Heart left ventricle (tissue), 13 donors: ENCODE measurements around the gene C1orf35.

ENCODE experiments used
- CTCF ChIP-seq, 12 donors: fragments of 200-600 bp; sonication (generic) in 4 of 12; IDR thresholded peaks; one replicate each; pipeline versions ENCODE4 v1.5.0 to v1.8.0; 2018 to 2022; ENCODE audit warnings: antibody characterized with exemption in 12 of 12, mild to moderate bottlenecking in 5 of 12
- POLR2A ChIP-seq, 2 donors: fragments of 450-650 bp; IDR thresholded peaks; one replicate each; pipeline ENCODE4 v1.6.1; 2017; ENCODE audit warnings: antibody characterized with exemption in 2 of 2, mild to moderate bottlenecking in 2 of 2, moderate library complexity in 2 of 2
- donor health status: ischemic (EF 13 %, LVEDD 7.1; RV severe dilation, severe dysfunction).
- donor health status: DM: no; HTN: yes; CAD: no.
- donor health status: DM: no; HTN: no; CAD: no.
- donor health status: ischemic (EF 25% LVEDD 6.9; RV normal size, moderate dysfunction).
- donor health status: ischemic (EF 25% LVEDD 5.7; RV mildly dilated, moderate dysfunction).
- donor health status: ischemic (EF 35%, LVEDD 5.7; RV mildly dilated, moderate dysfunction).
- donor health status: nonischemic (EF 11% LVEDD 7.7; RV severe dilation, severe dysfunction).
- donor health status: DM: yes; HTN: yes; CAD: no.
- donor health status: PGD.
- donor health status: ischemic (EF 29% LVEDD 5.4; RV normal size, mild dysfunction).
- donor health status: nonischemic (EF 23%, LVEDD 6.1; RV moderate dilation, normal function).

GRCh38 chr1:228108055-228108690 is 5.0 kb upstream of the C1orf35 start:
- no peak for TF ChIP-seq CTCF (IDR thresholded peaks at IDR 0.05)
- no peak for TF ChIP-seq POLR2A (IDR thresholded peaks at IDR 0.05)
